HCT116 (cell line): ENCODE data around the gene FGF10. TPM values are rescaled to one million over a fixed set of nuclear protein-coding genes. Genes with fewer than 3 reads are reported as not detected.

ENCODE experiments used
- ATAC-seq: fragments of 200-7000 bp; cut with Tn5 transposase; 2 replicates; pipeline ENCODE4 v1.9.1; 2020; ENCODE audit warnings: mild to moderate bottlenecking, moderate library complexity
- Bru-seq: library from RNA; stranded (reverse); fragments of 400-500 nt; gene quantifications from one replicate; lab custom pipeline; 2021; lab: Mats Ljungman, UMichigan
- BruChase-seq, 2 experiments: library from RNA; stranded (reverse); fragments of 400-500 nt; gene quantifications; one replicate each; lab custom pipeline; 2021; lab: Mats Ljungman, UMichigan
- BruUV-seq: library from RNA; stranded (reverse); fragments of 400-500 nt; replicated peaks from 2 replicates; lab custom pipeline; 2021; lab: Mats Ljungman, UMichigan
- CTCF ChIA-PET: fragments of 300-600 bp; sonication (Branson Sonifier 250); formaldehyde crosslinking; loops from one replicate; lab custom pipeline; 2021; ENCODE audit warnings: antibody characterized with exemption; lab: Charles Lee
- POLR2A ChIA-PET: fragments of 300-600, 350-600 bp; sonication (Branson Sonifier 250); formaldehyde crosslinking; loops from one replicate; lab custom pipeline; 2021; ENCODE audit warnings: antibody characterized with exemption; lab: Charles Lee
- RAD21 ChIA-PET, 2 experiments: fragments of 300-600 bp; sonication (Branson Sonifier 250); formaldehyde crosslinking; loops; one replicate each; lab custom pipeline; 2023; ENCODE audit warnings: low total read pairs in 2 of 2; ENCODE audit not compliant: uncharacterized antibody in 2 of 2, unreplicated experiment in 2 of 2, low non-redundant PET in 1 of 2; lab: Charles Lee
- DNase-seq: peaks from one replicate; pipeline ENCODE4 v3.0.0-alpha.2; 2010; ENCODE audit warnings: low read depth, low spot score
- H2AFZ ChIP-seq: fragments of 200-600 bp; shearing (Covaris generic), sonication (generic); 2 replicates; pipeline ENCODE4 v1.6.1; 2017; ENCODE audit warnings: low read depth, mixed run types, mixed read lengths, antibody characterized with exemption, low read length; ENCODE audit not compliant: poor library complexity, severe bottlenecking
- H3K27ac ChIP-seq: 2 replicates; pipeline ENCODE4 v1.5.1; 2012; ENCODE audit warnings: low read depth, low read length
- H3K27me3 ChIP-seq: fragments of 200-600 bp; sonication (generic); 2 replicates; pipeline ENCODE4 v1.6.1; 2016; ENCODE audit warnings: mixed run types, low read length, mixed read lengths; ENCODE audit not compliant: insufficient read depth
- H3K36me3 ChIP-seq, 2 experiments: fragments of 200-500 bp in 1 of 2; fragments of 200-600 bp in 1 of 2; sonication (Bioruptor generic) in 1 of 2; sonication (generic) in 1 of 2; 2 replicates each; pipeline versions ENCODE4 v1.5.1 to v1.6.1; 2014 to 2016; ENCODE audit warnings: low read length in 2 of 2, inconsistent platforms in 1 of 2, mixed read lengths in 1 of 2, mixed run types in 1 of 2; ENCODE audit not compliant: insufficient read depth in 2 of 2, control insufficient read depth in 1 of 2
- H3K4me1 ChIP-seq, 2 experiments: fragments of 200-600 bp in 1 of 2; sonication (generic) in 1 of 2; 2 replicates each; pipeline versions ENCODE4 v1.5.1 to v1.6.1; 2012 to 2017; ENCODE audit warnings: low read length in 2 of 2, inconsistent platforms in 1 of 2, mild to moderate bottlenecking in 1 of 2, mixed read lengths in 1 of 2, mixed run types in 1 of 2, moderate library complexity in 1 of 2; ENCODE audit not compliant: insufficient read depth in 2 of 2, control insufficient read depth in 1 of 2
- H3K4me2 ChIP-seq: fragments of 200-600 bp; sonication (generic); 2 replicates; pipeline ENCODE4 v1.6.1; 2017; ENCODE audit warnings: mixed run types, low read length, mixed read lengths
- H3K4me3 ChIP-seq, 2 experiments: fragments of 200-600 bp in 1 of 2; sonication (generic) in 1 of 2; replicated peaks in 1 of 2; 2 replicates each; pipeline ENCODE4 v1.5.1; 2011 to 2016; ENCODE audit warnings: low read length in 2 of 2, control low read depth in 1 of 2, low read depth in 1 of 2, mild to moderate bottlenecking in 1 of 2, mixed read lengths in 1 of 2, mixed run types in 1 of 2
- H3K79me2 ChIP-seq: fragments of 200-600 bp; sonication (generic); 2 replicates; pipeline ENCODE4 v1.6.1; 2017; ENCODE audit warnings: mild to moderate bottlenecking, mixed run types, low read length, moderate library complexity, mixed read lengths; ENCODE audit not compliant: insufficient read depth
- H3K9ac ChIP-seq: fragments of 200-600 bp; sonication (generic); 2 replicates; pipeline ENCODE4 v1.6.1; 2016; ENCODE audit warnings: low read length, mixed read lengths
- H3K9me2 ChIP-seq: fragments of 200-600 bp; sonication (generic), shearing (Covaris generic); 2 replicates; pipeline ENCODE4 v1.6.1; 2017; ENCODE audit warnings: mixed run types, mild to moderate bottlenecking, moderate library complexity; ENCODE audit not compliant: insufficient read depth
- H3K9me3 ChIP-seq, 2 experiments: fragments of 200-500 bp in 1 of 2; fragments of 200-600 bp in 1 of 2; sonication (Bioruptor generic) in 1 of 2; sonication (generic) in 1 of 2; 2 replicates each; pipeline ENCODE4 v1.6.1; 2014 to 2017; ENCODE audit warnings: low read length in 2 of 2, mixed read lengths in 2 of 2, inconsistent platforms in 1 of 2, low read depth in 1 of 2, mild to moderate bottlenecking in 1 of 2, mixed run types in 1 of 2, moderate library complexity in 1 of 2; ENCODE audit not compliant: control insufficient read depth in 1 of 2, insufficient read depth in 1 of 2
- H4K20me1 ChIP-seq: fragments of 200-600 bp; sonication (generic), shearing (Covaris generic); 2 replicates; pipeline ENCODE4 v1.6.1; 2017; ENCODE audit warnings: mixed run types, mild to moderate bottlenecking, moderate library complexity; ENCODE audit not compliant: insufficient read depth
- CBX3 ChIP-seq: IDR thresholded peaks from 2 replicates; pipeline ENCODE4 v1.6.1; 2012; ENCODE audit warnings: low read depth
- CEBPB ChIP-seq: IDR thresholded peaks from 2 replicates; pipeline ENCODE4 v1.6.1; 2012; ENCODE audit warnings: low read depth
- ELF1 ChIP-seq: IDR thresholded peaks from 2 replicates; pipeline ENCODE4 v1.6.1; 2012; ENCODE audit warnings: low read depth, borderline replicate concordance
- EZH2phosphoT487 ChIP-seq: fragments of 200-600 bp; IDR thresholded peaks from 2 replicates; pipeline ENCODE4 v1.6.1; 2018; ENCODE audit warnings: antibody characterized with exemption, borderline replicate concordance
- FOSL1 ChIP-seq: IDR thresholded peaks from 2 replicates; pipeline ENCODE4 v1.6.1; 2012; ENCODE audit warnings: low read depth
- JUND ChIP-seq: IDR thresholded peaks from 2 replicates; pipeline ENCODE4 v1.6.1; 2012
- POLR2A ChIP-seq: IDR thresholded peaks from 2 replicates; pipeline ENCODE4 v1.7.0; 2011; ENCODE audit warnings: borderline replicate concordance; ENCODE audit not compliant: insufficient read depth, insufficient read length; ENCODE audit errors: extremely low read depth
- POLR2AphosphoS5 ChIP-seq: IDR thresholded peaks from 2 replicates; pipeline ENCODE4 v1.6.1; 2011; ENCODE audit warnings: mild to moderate bottlenecking, low read depth, low read length, moderate library complexity
- RAD21 ChIP-seq: IDR thresholded peaks from 2 replicates; pipeline ENCODE4 v1.6.1; 2012; ENCODE audit warnings: low read depth, mild to moderate bottlenecking
- SRF ChIP-seq: IDR thresholded peaks from 2 replicates; pipeline ENCODE4 v1.6.1; 2012; ENCODE audit warnings: low read depth
- YY1 ChIP-seq: IDR thresholded peaks from 2 replicates; pipeline ENCODE4 v1.6.1; 2011; ENCODE audit warnings: low read length, low read depth, moderate library complexity, mild to moderate bottlenecking; ENCODE audit not compliant: insufficient replicate concordance; ENCODE audit errors: extremely low read depth
- ZNF274 ChIP-seq: fragments of 200-500 bp; sonication (Bioruptor generic); IDR thresholded peaks from 2 replicates; pipeline ENCODE4 v1.6.1; 2014; ENCODE audit warnings: mild to moderate bottlenecking, low read depth, low read length, inconsistent platforms
- intact Hi-C: fragments of 100-400 bp; cut with micrococcal nuclease; formaldehyde crosslinking; loops from 2 replicates; pipeline ENCODE4 v1.10.0; 2022
- long read RNA-seq: library from polyadenylated mRNA; unstranded; transcript quantifications from one replicate; pipeline ENCODE4 v2.0.0, GENCODE V29; 2021; ENCODE audit not compliant: unreplicated experiment
- polyA plus RNA-seq: library from polyadenylated mRNA; unstranded; fragments of >200 nt; gene quantifications from 2 replicates; pipeline ENCODE4 v1.2.1, GENCODE V29; 2012; ENCODE audit warnings: missing spikeins
- total RNA-seq: library from RNA; stranded (reverse); gene quantifications from one replicate; pipeline ENCODE4 v1.2.1, GENCODE V29; 2021; ENCODE audit not compliant: unreplicated experiment
- TF ChIP-seq, protein P1 (sequence below): IDR thresholded peaks from 2 replicates; pipeline ENCODE4 v1.6.1; 2011; ENCODE audit warnings: mild to moderate bottlenecking, low read length, moderate library complexity; ENCODE audit not compliant: insufficient replicate concordance; ENCODE audit errors: extremely low read depth
- TF ChIP-seq, protein P2 (sequence below): IDR thresholded peaks from 2 replicates; pipeline ENCODE4 v1.6.1; 2012
- TF ChIP-seq, protein P3 (sequence below): IDR thresholded peaks from 2 replicates; pipeline ENCODE4 v1.6.1; 2012

FGF10 gene
- total RNA-seq (not detected), Bru-seq, nascent RNA (not detected), BruChase-seq, experiment 1, labeled RNA remaining after a 6-hour chase (not detected), BruChase-seq, experiment 2, labeled RNA remaining after a 2-hour chase (not detected)
- polyA plus RNA-seq, result not detected in 2 replicates
- long read RNA-seq, result 0 reads

DNA sequence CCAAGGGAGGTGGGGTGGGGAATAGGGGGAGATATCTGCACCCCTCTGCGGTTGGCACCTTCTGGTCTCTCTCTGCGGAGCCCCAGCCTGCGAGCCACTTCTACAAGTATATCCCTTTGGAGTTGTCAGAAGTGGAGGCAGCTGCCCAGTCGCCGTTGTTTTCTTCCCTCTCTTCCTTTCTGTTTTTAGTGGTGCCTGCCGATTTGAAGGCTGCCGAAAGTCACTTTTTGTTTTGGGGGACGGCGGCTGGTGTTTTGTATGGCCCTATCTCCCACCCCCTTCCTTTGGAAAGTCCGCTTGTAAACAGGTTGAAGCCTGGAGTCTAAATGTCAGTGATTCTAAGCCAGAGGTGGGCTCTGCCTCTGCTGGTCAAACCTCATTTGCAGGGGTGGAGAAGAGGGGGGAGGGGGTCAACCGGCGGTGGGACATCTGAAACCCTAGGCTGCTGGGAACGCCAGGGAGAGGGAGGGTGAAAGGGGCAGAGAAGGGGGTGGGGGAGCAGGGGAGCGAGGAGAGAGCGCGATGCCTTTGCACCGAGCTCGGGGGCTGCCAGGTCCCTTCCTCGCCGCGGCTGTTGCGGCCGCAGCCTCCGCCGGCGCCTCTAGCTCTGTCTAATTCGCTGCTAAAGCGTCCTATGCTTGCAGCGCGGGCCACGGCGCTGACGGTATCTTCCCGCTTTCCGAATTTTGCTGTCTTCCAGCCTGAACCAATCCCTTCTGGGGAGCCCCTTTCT is at the start of gene FGF10:
Gene FGF10 (minus strand): TSS at position 331 of the 733 bp plus-strand sequence. CDS start 738 bp downstream, outside the sequence.
- H3K27me3 ChIP-seq, result peaks cover 7% of the 10 kb centered on the region; the same call in 1 of the 2 replicates
- no peaks in the 10 kb centered on the region for H3K79me2 ChIP-seq
- ATAC-seq (no peak), DNase-seq (no peak)
- CTCF ChIA-PET, result interaction anchor here (0.9 kb wide), 1 partner anchor 57 kb away, joined by 3 read pairs; no protein-coding TSS in a partner anchor
- H3K4me3 ChIP-seq, result no peak within 1 kb of the TSS
- intact Hi-C loops, result no loop called here
- no peak within 1 kb of the TSS for H3K4me2 ChIP-seq
- H3K27ac ChIP-seq, result no peak within 1 kb of the TSS
- no peak within 1 kb of the TSS for H2AFZ ChIP-seq
- no peaks in the 10 kb centered on the region for H3K36me3 ChIP-seq
- H3K4me1 ChIP-seq, result no peaks in the 10 kb centered on the region
- POLR2A ChIA-PET, result no interaction called here
- TF ChIP-seq CEBPB (no peak), ZNF274 (no peak)
- no peak within 1 kb of the TSS for H3K9ac ChIP-seq
- no peaks in the 10 kb centered on the region for H3K9me3 ChIP-seq
- RAD21 ChIA-PET, result no interaction called here
- no TSS peak for BruUV-seq
- H3K9me2 ChIP-seq, result no peaks in the 10 kb centered on the region
- no peaks in the 10 kb centered on the region for H4K20me1 ChIP-seq

DNA sequence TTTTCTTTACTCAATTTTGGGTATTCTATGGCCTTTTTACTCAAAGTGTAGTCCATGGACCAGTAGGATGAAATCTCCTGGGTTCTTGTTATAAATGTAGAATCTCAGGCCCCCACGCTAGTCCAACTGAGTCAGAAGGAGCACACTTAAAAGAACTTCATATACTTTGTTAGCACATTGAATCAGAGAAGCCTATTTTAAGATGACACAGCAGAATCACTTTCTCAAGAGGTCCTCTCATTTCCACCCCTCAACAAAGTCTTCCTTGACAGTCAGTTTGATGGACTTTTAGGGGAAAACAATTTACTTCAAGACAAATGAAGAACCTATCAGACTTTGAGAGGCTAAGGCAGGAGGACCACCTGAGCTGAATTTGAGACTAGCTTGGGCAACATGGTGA is 37.7 kb upstream of the FGF10 start:
- BruUV-seq, result no TSS peak
- no peak for ATAC-seq
- POLR2A ChIA-PET, result interaction anchor here (0.7 kb wide), 1 partner anchor 8 kb away, joined by 3 read pairs; no protein-coding TSS in a partner anchor

More for the DNA sequence above, 37.7 kb upstream of the FGF10 start:
- intact Hi-C loops, result no loop called here
- Histone ChIP-seq H3K79me2 (no peaks in the 10 kb centered on the region), H3K9ac (no peak overlapping the region), H4K20me1 (no peaks in the 10 kb centered on the region), H3K36me3 (no peaks in the 10 kb centered on the region), H3K4me1 (no peaks in the 10 kb centered on the region), H3K27me3 (no peaks in the 10 kb centered on the region), H3K9me2 (no peaks in the 10 kb centered on the region), H3K4me3 (no peak overlapping the region), H3K9me3 (no peaks in the 10 kb centered on the region), H3K4me2 (no peak overlapping the region), H2AFZ (no peak overlapping the region), H3K27ac (no peak overlapping the region)
- CTCF ChIA-PET, result no interaction called here
- no peak for DNase-seq
- RAD21 ChIA-PET, result no interaction called here
- TF ChIP-seq CBX3 (no peak), EZH2phosphoT487 (no peak), SRF (no peak), ELF1 (no peak), RAD21 (no peak), FOSL1 (no peak), POLR2AphosphoS5 (no peak), YY1 (no peak), POLR2A (no peak), JUND (no peak)
- TF ChIP-seq, protein P1, sequence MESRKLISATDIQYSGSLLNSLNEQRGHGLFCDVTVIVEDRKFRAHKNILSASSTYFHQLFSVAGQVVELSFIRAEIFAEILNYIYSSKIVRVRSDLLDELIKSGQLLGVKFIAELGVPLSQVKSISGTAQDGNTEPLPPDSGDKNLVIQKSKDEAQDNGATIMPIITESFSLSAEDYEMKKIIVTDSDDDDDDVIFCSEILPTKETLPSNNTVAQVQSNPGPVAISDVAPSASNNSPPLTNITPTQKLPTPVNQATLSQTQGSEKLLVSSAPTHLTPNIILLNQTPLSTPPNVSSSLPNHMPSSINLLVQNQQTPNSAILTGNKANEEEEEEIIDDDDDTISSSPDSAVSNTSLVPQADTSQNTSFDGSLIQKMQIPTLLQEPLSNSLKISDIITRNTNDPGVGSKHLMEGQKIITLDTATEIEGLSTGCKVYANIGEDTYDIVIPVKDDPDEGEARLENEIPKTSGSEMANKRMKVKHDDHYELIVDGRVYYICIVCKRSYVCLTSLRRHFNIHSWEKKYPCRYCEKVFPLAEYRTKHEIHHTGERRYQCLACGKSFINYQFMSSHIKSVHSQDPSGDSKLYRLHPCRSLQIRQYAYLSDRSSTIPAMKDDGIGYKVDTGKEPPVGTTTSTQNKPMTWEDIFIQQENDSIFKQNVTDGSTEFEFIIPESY, result no peak
- TF ChIP-seq, protein P2, sequence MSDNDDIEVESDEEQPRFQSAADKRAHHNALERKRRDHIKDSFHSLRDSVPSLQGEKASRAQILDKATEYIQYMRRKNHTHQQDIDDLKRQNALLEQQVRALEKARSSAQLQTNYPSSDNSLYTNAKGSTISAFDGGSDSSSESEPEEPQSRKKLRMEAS, result no peak
- TF ChIP-seq, protein P3, sequence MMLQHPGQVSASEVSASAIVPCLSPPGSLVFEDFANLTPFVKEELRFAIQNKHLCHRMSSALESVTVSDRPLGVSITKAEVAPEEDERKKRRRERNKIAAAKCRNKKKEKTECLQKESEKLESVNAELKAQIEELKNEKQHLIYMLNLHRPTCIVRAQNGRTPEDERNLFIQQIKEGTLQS, result no peak
